Right lung (tissue), 10 donors: ENCODE results near the gene CDH9. TPM values are rescaled to one million over a fixed set of nuclear protein-coding genes. Genes with fewer than 3 reads are reported as not detected.

Experiments used
- DNase-seq, 2 donors: peaks; one replicate each; pipeline ENCODE4 v3.0.0-alpha.2; 2013
- long read RNA-seq, 8 donors: transcript quantifications; one replicate each; lab custom pipeline, GENCODE V29; 2026
- polyA plus RNA-seq, 5 donors: library from polyadenylated mRNA; unstranded; fragments of 120-200 nt; gene quantifications; one replicate each; pipeline versions ENCODE4 v1.2.1 to v1.2.3, GENCODE V29; 2013; ENCODE audit warnings: inconsistent platforms in 1 of 5, low replicate concordance in 1 of 5; ENCODE audit not compliant: insufficient read length in 5 of 5, insufficient read depth in 1 of 5

CDH9 gene
- polyA plus RNA-seq = under 1 TPM in 3 of 5 donors, not detected in 2; 0.05 to 0.23 (median 0.13) TPM
- long read RNA-seq, donor 1 = 0 reads
- long read RNA-seq, donor 2 = 0 reads
- long read RNA-seq, donor 3 = 0 reads
- long read RNA-seq, donor 4 = 0 reads
- long read RNA-seq, donor 5 = 0 reads
- long read RNA-seq, donor 6 = 0 reads
- long read RNA-seq, donor 7 = 0 reads
- long read RNA-seq, donor 8 = 0 reads

- DNase-seq = no peak
Measured at GRCh38 chr5:27038476-27038875, at the start of gene CDH9. Gene CDH9 (minus strand): TSS chr5:27038586. CDS start chr5:26988333, 50,253 bp downstream.

GRCh38 chr5:27087747-27088146, 49.4 kb upstream of the CDH9 start:
- peak; percentile 13 to 18 for DNase-seq

- no peak for DNase-seq
Measured at GRCh38 chr5:27083449-27084415, 45.3 kb upstream of the CDH9 start.

GRCh38 chr5:27080147-27080546, 41.8 kb upstream of the CDH9 start:
- no peak for DNase-seq

- DNase-seq = no peak
Measured at GRCh38 chr5:27062451-27062850, 24.1 kb upstream of the CDH9 start.

- no peak for DNase-seq
Measured at GRCh38 chr5:27048510-27048909, 10.1 kb upstream of the CDH9 start.

- no peak for DNase-seq
Measured at GRCh38 chr5:27041372-27041771, 3.0 kb upstream of the CDH9 start.

- no peak for DNase-seq
Measured at GRCh38 chr5:27034565-27034964, 3.8 kb downstream of the CDH9 start.

- no peak for DNase-seq
Measured at GRCh38 chr5:27026801-27027200, 11.6 kb downstream of the CDH9 start.

- DNase-seq = no peak
Measured at GRCh38 chr5:27026063-27026462, 12.3 kb downstream of the CDH9 start.

GRCh38 chr5:27021471-27021870, 16.9 kb downstream of the CDH9 start:
- peak; percentile 61 to 68 for DNase-seq

GRCh38 chr5:27020973-27021372, 17.4 kb downstream of the CDH9 start:
- DNase-seq = peak in 1 of 2 donors; percentile 28

GRCh38 chr5:27015758-27016157, 22.6 kb downstream of the CDH9 start:
- DNase-seq = no peak

- no peak for DNase-seq
Measured at GRCh38 chr5:27011274-27011673, 27.1 kb downstream of the CDH9 start.

- no peak for DNase-seq
Measured at GRCh38 chr5:27010646-27011045, 27.7 kb downstream of the CDH9 start.

- no peak for DNase-seq
Measured at GRCh38 chr5:27009540-27009915, 28.9 kb downstream of the CDH9 start.

GRCh38 chr5:27008604-27009539, 29.5 kb downstream of the CDH9 start:
- no peak for DNase-seq

- no peak for DNase-seq
Measured at GRCh38 chr5:27007121-27007520, 31.3 kb downstream of the CDH9 start.

GRCh38 chr5:26986985-26987384, 51.4 kb downstream of the CDH9 start:
- no peak for DNase-seq

GRCh38 chr5:26981750-26982149, 56.6 kb downstream of the CDH9 start:
- no peak for DNase-seq

- no peak for DNase-seq
Measured at GRCh38 chr5:26959290-26959689, 79.1 kb downstream of the CDH9 start.

- no peak for DNase-seq
Measured at GRCh38 chr5:26955161-26955560, 83.2 kb downstream of the CDH9 start.
